GM21576 (cell line): Measurements from ENCODE around the gene LRRC36.
"Not testable (repeated sequence)": the region's sequence is repeated elsewhere in the genome, so short reads cannot be mapped to it uniquely, and the experiment has no call there.

Experiments
- ATAC-seq: cut with Tn5 transposase; IDR thresholded peaks from one replicate; pipeline ENCODE4 v1.9.1; 2021; ENCODE audit warnings: mild to moderate bottlenecking, moderate library complexity; ENCODE audit not compliant: unreplicated experiment

Gene LRRC36

GRCh38 chr16:67399749-67400704 is 73.4 kb downstream of the LRRC36 start:
- ATAC-seq, result no peak

- ATAC-seq, result no peak
Observed at GRCh38 chr16:67400901-67401300, 74.3 kb downstream of the LRRC36 start.

- ATAC-seq, result no peak
Observed at GRCh38 chr16:67403976-67404555, 77.5 kb downstream of the LRRC36 start.

- ATAC-seq, result no peak
Observed at GRCh38 chr16:67404740-67405226, 78.2 kb downstream of the LRRC36 start.

- ATAC-seq, result no peak
Observed at GRCh38 chr16:67405336-67405735, 78.7 kb downstream of the LRRC36 start.

GRCh38 chr16:67406111-67406971 is 79.7 kb downstream of the LRRC36 start:
- no peak for ATAC-seq

GRCh38 chr16:67407176-67407787 is 80.7 kb downstream of the LRRC36 start:
- no peak for ATAC-seq

- ATAC-seq, result no peak
Observed at GRCh38 chr16:67407788-67408452, 81.3 kb downstream of the LRRC36 start.

GRCh38 chr16:67409631-67410030 is 83.0 kb downstream of the LRRC36 start:
- ATAC-seq, result no peak

- no peak for ATAC-seq
Observed at GRCh38 chr16:67411339-67411738, 84.7 kb downstream of the LRRC36 start.

- ATAC-seq, result no peak
Observed at GRCh38 chr16:67412294-67412693, 85.7 kb downstream of the LRRC36 start.

- ATAC-seq, result no peak
Observed at GRCh38 chr16:67413978-67414911, 87.6 kb downstream of the LRRC36 start.

- not testable (repeated sequence) for ATAC-seq
Observed at GRCh38 chr16:67415421-67415820, 88.8 kb downstream of the LRRC36 start.

GRCh38 chr16:67415872-67416793 is 89.5 kb downstream of the LRRC36 start, which contains the start of gene ZDHHC1:
Gene ZDHHC1 (minus strand): TSS chr16:67416477. CDS start chr16:67407775, 8,702 bp downstream.
- ATAC-seq, result peak; percentile 58

- ATAC-seq, result no peak
Observed at GRCh38 chr16:67417333-67418061, 90.9 kb downstream of the LRRC36 start.

- no peak for ATAC-seq
Observed at GRCh38 chr16:67419502-67419901, 92.9 kb downstream of the LRRC36 start.

GRCh38 chr16:67419931-67420330 is 93.3 kb downstream of the LRRC36 start:
- no peak for ATAC-seq
